ENCODE data around the gene BCAS3.

GRCh38 chr17:61206922-61207321 lies 529.3 kb downstream of the BCAS3 start:
- TF ChIP-seq EZH2 (IDR thresholded peaks at IDR 0.05; ENCODE audit: insufficient read depth, poor library complexity, severe bottlenecking) (no peak), EZH2phosphoT487 (IDR thresholded peaks at IDR 0.05; ENCODE audit: insufficient read depth, low read depth) (no peak)
